K562 (cell line): ENCODE measurements around the gene DLGAP1. TPM values are rescaled to one million over a fixed set of nuclear protein-coding genes. Genes with fewer than 3 reads are reported as not detected.

Source experiments
- ATAC-seq: fragments of 200-7000 bp; cut with Tn5 transposase; 3 replicates; pipeline ENCODE4 v1.9.1; 2020; ENCODE audit warnings: moderate library complexity
- BruUV-seq: library from RNA; stranded (reverse); fragments of 400-500 nt; replicated peaks from 2 replicates; lab custom pipeline; 2021; lab: Mats Ljungman, UMichigan
- CTCF ChIA-PET: fragments of 300-600 bp; formaldehyde crosslinking; extraction: SDS; loops from one replicate; lab custom pipeline; 2021; ENCODE audit warnings: low intra/inter-chr PET ratio; lab: Yijun Ruan, JAX
- POLR2A ChIA-PET: fragments of 300-600, 350-650 bp; sonication (Branson Sonifier 250); formaldehyde crosslinking; extraction: SDS; loops from one replicate; lab custom pipeline; 2021; ENCODE audit warnings: antibody characterized with exemption, inconsistent platforms; lab: Yijun Ruan, JAX
- DNase-seq, 4 experiments: peaks; one replicate each; pipeline versions ENCODE4 v3.0.0 to v3.0.0-alpha.2; 2011 to 2018; ENCODE audit warnings: low spot score in 3 of 4, mixed read lengths in 3 of 4; ENCODE audit errors: extremely low read depth in 1 of 4
- FAIRE-seq: peaks from 2 replicates; lab custom pipeline; 2011; peaks lifted over from hg19 to GRCh38; lab: Jason Lieb, UNC
- H2AFZ ChIP-seq: 2 replicates; pipeline ENCODE4 v1.6.0; 2011; ENCODE audit warnings: low read depth, low read length, control low read depth, inconsistent platforms
- H3K27ac ChIP-seq: fragments of 200-600 bp; 3 replicates; pipeline ENCODE4 v1.8.0; 2011; ENCODE audit warnings: low read depth, mild to moderate bottlenecking, control low read depth, inconsistent platforms, low read length, moderate library complexity, mixed read lengths; ENCODE audit errors: extremely low read depth
- H3K27me3 ChIP-seq, 2 experiments: fragments of 300-600 bp in 1 of 2; 2 replicates in 1 of 2; 3 replicates in 1 of 2; pipeline versions ENCODE4 v1.6.0 to v1.8.0; 2011; ENCODE audit warnings: inconsistent platforms in 2 of 2, low read length in 2 of 2, mild to moderate bottlenecking in 1 of 2, mixed read lengths in 1 of 2, moderate library complexity in 1 of 2; ENCODE audit not compliant: control insufficient read depth in 2 of 2, insufficient read depth in 2 of 2
- H3K36me3 ChIP-seq: fragments of 300-600 bp; 3 replicates; pipeline ENCODE4 v1.8.0; 2011; ENCODE audit warnings: mild to moderate bottlenecking, low read length, inconsistent platforms; ENCODE audit not compliant: control insufficient read depth, insufficient read depth
- H3K4me1 ChIP-seq, 2 experiments: fragments of 200-600 bp in 1 of 2; replicated peaks in 1 of 2; 2 replicates in 1 of 2; 3 replicates in 1 of 2; pipeline versions ENCODE4 v1.5.1 to v1.8.0; 2011; ENCODE audit warnings: inconsistent platforms in 2 of 2, low read length in 2 of 2, mild to moderate bottlenecking in 1 of 2, mixed read lengths in 1 of 2, moderate library complexity in 1 of 2; ENCODE audit not compliant: control insufficient read depth in 2 of 2, insufficient read depth in 2 of 2
- H3K4me2 ChIP-seq: 2 replicates; pipeline ENCODE4 v1.6.1; 2011; ENCODE audit warnings: low read length, control low read depth, inconsistent platforms, mixed read lengths; ENCODE audit not compliant: insufficient read depth
- H3K4me3 ChIP-seq: fragments of 200-600 bp; sonication (generic), shearing (Covaris generic); 2 replicates; pipeline ENCODE4 v1.5.1; 2016; ENCODE audit warnings: control low read depth, inconsistent platforms
- H3K79me2 ChIP-seq: fragments of 200-600 bp; 3 replicates; pipeline ENCODE4 v1.8.0; 2011; ENCODE audit warnings: low read length, inconsistent platforms; ENCODE audit not compliant: control insufficient read depth, insufficient read depth
- H3K9ac ChIP-seq, 2 experiments: 2 replicates each; pipeline versions ENCODE4 v1.6.0 to v1.6.1; 2011; ENCODE audit warnings: low read depth in 2 of 2, low read length in 2 of 2, control low read depth in 1 of 2, inconsistent platforms in 1 of 2, mild to moderate bottlenecking in 1 of 2, mixed read lengths in 1 of 2; ENCODE audit not compliant: insufficient read depth in 1 of 2
- H3K9me1 ChIP-seq: one replicate; pipeline ENCODE4 v1.6.0; 2011; ENCODE audit warnings: inconsistent platforms, mild to moderate bottlenecking, low read length, moderate library complexity; ENCODE audit not compliant: control insufficient read depth, insufficient read depth
- H3K9me3 ChIP-seq: replicated peaks from 2 replicates; pipeline ENCODE4 v1.5.1; 2011; ENCODE audit warnings: low read depth, low read length, inconsistent platforms; ENCODE audit not compliant: control insufficient read depth, insufficient read depth
- H4K20me1 ChIP-seq: replicated peaks from 2 replicates; pipeline ENCODE4 v1.6.1; 2011; ENCODE audit warnings: low read length, inconsistent platforms, mixed read lengths; ENCODE audit not compliant: control insufficient read depth, insufficient read depth
- BRD9 ChIP-seq: fragments of 450-650 bp; IDR thresholded peaks from 2 replicates; pipeline ENCODE4 v1.6.1; 2018; ENCODE audit warnings: low read depth; ENCODE audit not compliant: partially characterized antibody
- CREB1 ChIP-seq, 2 experiments: sonication (generic) in 1 of 2; formaldehyde crosslinking in 1 of 2; IDR thresholded peaks; 2 replicates each; pipeline versions ENCODE4 v1.6.1 to v1.8.0; 2012 to 2022; ENCODE audit warnings: inconsistent platforms in 1 of 2, mild to moderate bottlenecking in 1 of 2, missing genetic modification reagents in 1 of 2, moderate library complexity in 1 of 2
- HDAC8 ChIP-seq: fragments of 450-650 bp; IDR thresholded peaks from 2 replicates; pipeline ENCODE4 v1.6.1; 2016; ENCODE audit warnings: mild to moderate bottlenecking, missing genetic modification characterization, moderate library complexity, missing compliant biosample characterization
- PRMT5 ChIP-seq: sonication (generic); formaldehyde crosslinking; IDR thresholded peaks from 2 replicates; pipeline ENCODE4 v1.5.0; 2020; ENCODE audit warnings: missing genetic modification reagents
- RBM17 ChIP-seq: fragments of 200-400 bp; formaldehyde crosslinking; IDR thresholded peaks from 2 replicates; pipeline ENCODE4 v1.6.1; 2017; ENCODE audit warnings: low read depth, mild to moderate bottlenecking, low read length, borderline replicate concordance
- RCOR1 ChIP-seq, 2 experiments: IDR thresholded peaks; 2 replicates each; pipeline ENCODE4 v1.6.1; 2012; ENCODE audit warnings: low read depth in 2 of 2, low read length in 2 of 2, borderline replicate concordance in 1 of 2, improper control_type of control experiment in 1 of 2
- RERE ChIP-seq: sonication (generic); formaldehyde crosslinking; IDR thresholded peaks from 2 replicates; pipeline ENCODE4 v1.8.0; 2023; ENCODE audit warnings: missing genetic modification reagents, mild to moderate bottlenecking, borderline replicate concordance
- SOX6 ChIP-seq: fragments of 450-650 bp; IDR thresholded peaks from 2 replicates; pipeline ENCODE4 v1.6.1; 2014; ENCODE audit warnings: mild to moderate bottlenecking
- SP1 ChIP-seq: sonication (generic); formaldehyde crosslinking; IDR thresholded peaks from 2 replicates; pipeline ENCODE4 v1.8.1; 2022; ENCODE audit warnings: mild to moderate bottlenecking, missing genetic modification reagents
- TAF1 ChIP-seq: IDR thresholded peaks from 2 replicates; pipeline ENCODE4 v1.6.1; 2011; ENCODE audit warnings: mild to moderate bottlenecking, low read length, moderate library complexity; ENCODE audit not compliant: insufficient read depth, control insufficient read depth, severe bottlenecking; ENCODE audit errors: extremely low read depth
- TCFL5 ChIP-seq: fragments of 250-450 bp; sonication (Bioruptor Pico); conservative IDR thresholded peaks from 2 replicates; pipeline ENCODE4 v1.6.1; 2021; ENCODE audit warnings: mild to moderate bottlenecking, moderate library complexity, matching md5 sums
- TEAD2 ChIP-seq: fragments of 450-650 bp; IDR thresholded peaks from 2 replicates; pipeline ENCODE4 v1.6.1; 2016; ENCODE audit warnings: missing genetic modification characterization, control low read depth, missing compliant biosample characterization
- ZFX ChIP-seq: sonication (generic); formaldehyde crosslinking; IDR thresholded peaks from 2 replicates; pipeline ENCODE4 v1.8.0; 2022; ENCODE audit warnings: mild to moderate bottlenecking, missing genetic modification reagents, moderate library complexity
- ZNF133 ChIP-seq: fragments of 250-450 bp; sonication (Bioruptor Pico); IDR thresholded peaks from 2 replicates; pipeline ENCODE4 v1.4.0; 2020; ENCODE audit warnings: mild to moderate bottlenecking
- ZNF212 ChIP-seq: fragments of 450-650 bp; formaldehyde crosslinking; IDR thresholded peaks from 2 replicates; pipeline ENCODE4 v1.4.0; 2020; ENCODE audit warnings: mild to moderate bottlenecking
- ZNF699 ChIP-seq: fragments of 250-450 bp; sonication (Bioruptor Pico); IDR thresholded peaks from 2 replicates; pipeline ENCODE4 v1.8.0; 2021; ENCODE audit warnings: mild to moderate bottlenecking, moderate library complexity; ENCODE audit not compliant: insufficient replicate concordance
- WGBS: fragments of 100-300 bp; shearing (Covaris generic); methylation state at CpG from one replicate; pipeline ENCODE4 v1.1.6; 2016; ENCODE audit warnings: low coverage, mixed read lengths; ENCODE audit not compliant: insufficient coverage; ENCODE audit errors: missing lambda C conversion rate; 5-methylcytosine and 5-hydroxymethylcytosine counted together
- in situ Hi-C: fragments of 300-500 bp; cut with MboI; formaldehyde crosslinking; loops from 4 replicates; pipeline ENCODE4 v1.15.0; 2018; ENCODE audit warnings: inconsistent platforms, mixed read lengths
- intact Hi-C: fragments of 100-400 bp; cut with micrococcal nuclease; formaldehyde crosslinking; loops from 2 replicates; pipeline ENCODE4 v1.14.2; 2022
- polyA plus RNA-seq, 8 experiments: library from polyadenylated mRNA; depleted of rRNA in 4 of 8; stranded (reverse) in 5 of 8; unstranded in 3 of 8; fragments of >200 nt; fragmentation: Nextera tagmentation in 2 of 8; fragmentation: Illumina TruSeq in 1 of 8; extraction: Ambion mirVana in 2 of 8; extraction: Trizol in 1 of 8; gene quantifications; 2 replicates each; pipeline versions ENCODE4 v1.2.1 to v1.2.3, GENCODE V29; 2011 to 2014; ENCODE audit warnings: inconsistent platforms in 1 of 8, missing spikeins in 1 of 8
- total RNA-seq, 7 experiments: library from RNA; depleted of rRNA in 6 of 7; stranded (reverse); fragments of >200 nt in 6 of 7; fragmentation: Illumina TruSeq in 2 of 7; extraction: Trizol in 2 of 7; gene quantifications; 2 replicates each; pipeline versions ENCODE4 v1.2.1 to v1.2.3, GENCODE V29; 2011 to 2021; ENCODE audit warnings: low replicate concordance in 1 of 7

The DLGAP1 gene
- total and polyA plus RNA-seq, 9 of the 15 experiments (the other 6 are each of a cell fraction or from before 2014, with no cell fraction given) = 0.04 to 0.22 (median 0.08) TPM

- TF ChIP-seq RBM17 = no peak
- no peak for TF ChIP-seq TAF1
- no peak for TF ChIP-seq ZNF699 (CRISPR knock-in tag)
- no peak for TF ChIP-seq CREB1 (IDR thresholded peaks at IDR 0.05)
- TF ChIP-seq CREB1 (CRISPR knock-in tag; IDR thresholded peaks at IDR 0.05) = no peak
- no peak for TF ChIP-seq RCOR1 (IDR thresholded peaks at IDR 0.05; ENCODE audit: borderline replicate concordance in 1 of 2, low read depth in 2 of 2, low read length in 2 of 2)
- TF ChIP-seq TCFL5 (CRISPR knock-in tag) = no peak
- TF ChIP-seq PRMT5 (CRISPR knock-in tag) = no peak
- no peak for TF ChIP-seq ZNF212 (CRISPR knock-in tag)
- no peak for TF ChIP-seq SP1 (CRISPR knock-in tag)
- TF ChIP-seq ZNF133 (CRISPR knock-in tag) = no peak
- TF ChIP-seq ZFX (CRISPR knock-in tag) = no peak
- TF ChIP-seq SOX6 = no peak
- no peak for TF ChIP-seq HDAC8 (tag)
- TF ChIP-seq TEAD2 = no peak
- no peak for TF ChIP-seq RERE (CRISPR knock-in tag)
- TF ChIP-seq BRD9 = no peak
- Histone ChIP-seq H3K9me3 (0 out of 2 replicates have a peak, but pooled peaks cover 2% of the 10 kb centered on the region), H3K4me1 (no peaks in the 10 kb centered on the region), H3K36me3 (no peaks in the 10 kb centered on the region), H4K20me1 (no peaks in the 10 kb centered on the region), H3K27ac (no peak overlapping the region), H3K9ac (no peak overlapping the region), H3K79me2 (no peaks in the 10 kb centered on the region), H3K4me2 (no peak overlapping the region), H3K9me1 (no peaks in the 10 kb centered on the region), H2AFZ (no peak overlapping the region), H3K27me3 (no peaks in the 10 kb centered on the region), H3K4me3 (no peak overlapping the region)
- ATAC-seq (no peak), DNase-seq (no peak), FAIRE-seq (peak; percentile 6)
- intact Hi-C loops (no loop called here), in situ Hi-C loops (no loop called here)
- ChIA-PET POLR2A (interaction anchor here (0.7 kb wide), 1 partner anchor 146 kb away, joined by 4 read pairs; no protein-coding TSS in a partner anchor), CTCF (no interaction called here)
- no TSS peak for BruUV-seq
- 0% methylated on average over 1 of the region's 1 CpG for WGBS
Observed at GRCh38 chr18:4416976-4417375, 38.1 kb downstream of the DLGAP1 start.
